ENCODE data around the gene SIGLEC12. TPM values are rescaled to one million over a fixed set of nuclear protein-coding genes. Genes with fewer than 3 reads are reported as not detected.

Gene SIGLEC12
- polyA plus RNA-seq, 1 donor (not counting 4 experiments of a cell fraction or from before 2014, with no cell fraction given) = not detected

DNA sequence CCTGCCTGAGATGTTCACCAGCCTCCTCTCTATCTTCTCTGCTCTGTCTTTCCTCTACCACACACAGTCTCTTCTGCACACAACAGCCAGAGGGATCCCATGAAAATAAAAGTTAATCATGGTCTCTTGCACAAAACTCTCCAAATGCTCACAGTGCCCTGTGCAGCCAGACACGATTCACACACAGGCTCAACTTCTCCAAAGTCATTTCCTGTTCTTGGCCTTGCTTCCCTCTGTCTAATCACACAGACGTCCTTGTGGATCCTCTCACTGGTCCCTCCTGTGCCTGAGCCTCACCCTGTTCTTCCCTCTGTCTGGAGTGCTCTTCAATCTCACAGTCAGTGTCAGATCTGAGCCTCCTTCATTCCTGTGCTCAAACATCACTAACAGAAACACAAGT lies 7.8 kb downstream of the SIGLEC12 start:
- Histone ChIP-seq H2AFZ (ENCODE audit: control insufficient read depth, low read length) (no peak overlapping the region), H4K20me1 (ENCODE audit: control insufficient read depth, extremely low read depth, insufficient read depth, low read length) (no peaks in the 10 kb centered on the region), H3K9me3 (ENCODE audit: control insufficient read depth, low read depth, low read length) (no peaks in the 10 kb centered on the region), H3K9ac (ENCODE audit: control insufficient read depth, extremely low read depth, insufficient read depth, low read length) (no peak overlapping the region), H3K9me1 (ENCODE audit: control insufficient read depth, extremely low read depth, insufficient read depth, low read length) (no peaks in the 10 kb centered on the region), H3K4me2 (ENCODE audit: control insufficient read depth, extremely low read depth, insufficient read depth, low read depth, low read length) (no peak overlapping the region), H3K4me3 (ENCODE audit: control insufficient read depth in 2 of 3, extremely low read depth in 1 of 3, insufficient read depth in 2 of 3, low read depth in 1 of 3, low read length in 3 of 3) (no peak overlapping the region), H3K27ac (ENCODE audit: control insufficient read depth, insufficient read depth, low read length) (no peak overlapping the region), H3K27me3 (ENCODE audit: control insufficient read depth, extremely low read depth, insufficient read depth, low read length) (no peaks in the 10 kb centered on the region), H3K4me1 (ENCODE audit: control insufficient read depth, extremely low read depth, insufficient read depth, low read length) (no peaks in the 10 kb centered on the region), H3K36me3 (ENCODE audit: control insufficient read depth in 2 of 2, extremely low read depth in 1 of 2, insufficient read depth in 2 of 2, low read length in 2 of 2) (no peaks in the 10 kb centered on the region), H3K79me2 (ENCODE audit: control insufficient read depth, insufficient read depth, low read length) (no peaks in the 10 kb centered on the region)
- dilution Hi-C loops (cut with MboI; ENCODE audit: extremely low pct_ligation_motif_present, low sequenced_read_pairs) = no loop called here
- TF ChIP-seq, protein P1, sequence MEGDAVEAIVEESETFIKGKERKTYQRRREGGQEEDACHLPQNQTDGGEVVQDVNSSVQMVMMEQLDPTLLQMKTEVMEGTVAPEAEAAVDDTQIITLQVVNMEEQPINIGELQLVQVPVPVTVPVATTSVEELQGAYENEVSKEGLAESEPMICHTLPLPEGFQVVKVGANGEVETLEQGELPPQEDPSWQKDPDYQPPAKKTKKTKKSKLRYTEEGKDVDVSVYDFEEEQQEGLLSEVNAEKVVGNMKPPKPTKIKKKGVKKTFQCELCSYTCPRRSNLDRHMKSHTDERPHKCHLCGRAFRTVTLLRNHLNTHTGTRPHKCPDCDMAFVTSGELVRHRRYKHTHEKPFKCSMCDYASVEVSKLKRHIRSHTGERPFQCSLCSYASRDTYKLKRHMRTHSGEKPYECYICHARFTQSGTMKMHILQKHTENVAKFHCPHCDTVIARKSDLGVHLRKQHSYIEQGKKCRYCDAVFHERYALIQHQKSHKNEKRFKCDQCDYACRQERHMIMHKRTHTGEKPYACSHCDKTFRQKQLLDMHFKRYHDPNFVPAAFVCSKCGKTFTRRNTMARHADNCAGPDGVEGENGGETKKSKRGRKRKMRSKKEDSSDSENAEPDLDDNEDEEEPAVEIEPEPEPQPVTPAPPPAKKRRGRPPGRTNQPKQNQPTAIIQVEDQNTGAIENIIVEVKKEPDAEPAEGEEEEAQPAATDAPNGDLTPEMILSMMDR (optimal IDR thresholded peaks at IDR 0.05 in 1 of 3, IDR thresholded peaks at IDR 0.05 in 1 of 3, conservative IDR thresholded peaks at IDR 0.05 in 1 of 3; ENCODE audit: extremely low read depth in 1 of 3, insufficient read depth in 2 of 3, low read length in 3 of 3) = no peak
- DNase-seq (ENCODE audit: low read depth, low spot score) = no peak
- no peak for FAIRE-seq

DNA sequence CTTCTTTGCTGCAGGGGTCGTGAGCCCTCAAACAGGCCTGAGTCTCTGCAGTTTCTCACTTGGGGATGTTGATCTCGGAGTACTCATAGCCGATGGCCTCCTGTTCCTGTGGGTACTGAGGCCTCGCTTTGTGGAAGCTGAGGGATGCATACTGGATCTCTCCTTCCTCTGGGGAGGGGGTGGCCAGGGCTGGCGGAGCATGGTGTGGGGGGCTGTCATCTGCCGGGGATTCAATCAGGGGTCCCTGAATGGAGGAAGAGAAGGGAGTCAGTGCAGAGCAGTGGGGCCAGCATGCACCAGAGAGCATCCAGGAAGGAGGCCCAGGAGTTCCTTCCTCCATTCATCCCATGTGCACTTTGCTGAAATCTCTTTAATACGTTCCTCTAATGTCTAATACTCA lies 10.0 kb downstream of the SIGLEC12 start:
- H3K9me3 ChIP-seq (ENCODE audit: control insufficient read depth, low read depth, low read length) = no peaks in the 10 kb centered on the region
- H3K4me3 ChIP-seq (ENCODE audit: control insufficient read depth in 2 of 3, extremely low read depth in 1 of 3, insufficient read depth in 2 of 3, low read depth in 1 of 3, low read length in 3 of 3) = no peak overlapping the region
- H3K4me1 ChIP-seq (ENCODE audit: control insufficient read depth, extremely low read depth, insufficient read depth, low read length) = no peaks in the 10 kb centered on the region
- no peak overlapping the region for H3K4me2 ChIP-seq (ENCODE audit: control insufficient read depth, extremely low read depth, insufficient read depth, low read depth, low read length)
- no peak for TF ChIP-seq EZH2 (IDR thresholded peaks at IDR 0.05; ENCODE audit: low read length)
- TF ChIP-seq, protein P1 (optimal IDR thresholded peaks at IDR 0.05 in 1 of 3, IDR thresholded peaks at IDR 0.05 in 1 of 3, conservative IDR thresholded peaks at IDR 0.05 in 1 of 3; ENCODE audit: extremely low read depth in 1 of 3, insufficient read depth in 2 of 3, low read length in 3 of 3) = no peak
- no peak overlapping the region for H3K9ac ChIP-seq (ENCODE audit: control insufficient read depth, extremely low read depth, insufficient read depth, low read length)
- no peak for FAIRE-seq
- no peaks in the 10 kb centered on the region for H3K36me3 ChIP-seq (ENCODE audit: control insufficient read depth in 2 of 2, extremely low read depth in 1 of 2, insufficient read depth in 2 of 2, low read length in 2 of 2)
- H3K79me2 ChIP-seq (ENCODE audit: control insufficient read depth, insufficient read depth, low read length) = no peaks in the 10 kb centered on the region
- no peaks in the 10 kb centered on the region for H3K9me1 ChIP-seq (ENCODE audit: control insufficient read depth, extremely low read depth, insufficient read depth, low read length)
- H2AFZ ChIP-seq (ENCODE audit: control insufficient read depth, low read length) = no peak overlapping the region
- H3K27me3 ChIP-seq (ENCODE audit: control insufficient read depth, extremely low read depth, insufficient read depth, low read length) = no peaks in the 10 kb centered on the region
- dilution Hi-C loops (cut with MboI; ENCODE audit: extremely low pct_ligation_motif_present, low sequenced_read_pairs) = no loop called here
- no peak for DNase-seq (ENCODE audit: low read depth, low spot score)
- no peaks in the 10 kb centered on the region for H4K20me1 ChIP-seq (ENCODE audit: control insufficient read depth, extremely low read depth, insufficient read depth, low read length)
- no peak overlapping the region for H3K27ac ChIP-seq (ENCODE audit: control insufficient read depth, insufficient read depth, low read length)

All from keratinocyte (primary cell).